ENCODE data around the gene RSRC1.
"Not testable (repeated sequence)": the region's sequence is repeated elsewhere in the genome, so short reads cannot be mapped to it uniquely, and the experiment has no call there.

The RSRC1 gene

DNA sequence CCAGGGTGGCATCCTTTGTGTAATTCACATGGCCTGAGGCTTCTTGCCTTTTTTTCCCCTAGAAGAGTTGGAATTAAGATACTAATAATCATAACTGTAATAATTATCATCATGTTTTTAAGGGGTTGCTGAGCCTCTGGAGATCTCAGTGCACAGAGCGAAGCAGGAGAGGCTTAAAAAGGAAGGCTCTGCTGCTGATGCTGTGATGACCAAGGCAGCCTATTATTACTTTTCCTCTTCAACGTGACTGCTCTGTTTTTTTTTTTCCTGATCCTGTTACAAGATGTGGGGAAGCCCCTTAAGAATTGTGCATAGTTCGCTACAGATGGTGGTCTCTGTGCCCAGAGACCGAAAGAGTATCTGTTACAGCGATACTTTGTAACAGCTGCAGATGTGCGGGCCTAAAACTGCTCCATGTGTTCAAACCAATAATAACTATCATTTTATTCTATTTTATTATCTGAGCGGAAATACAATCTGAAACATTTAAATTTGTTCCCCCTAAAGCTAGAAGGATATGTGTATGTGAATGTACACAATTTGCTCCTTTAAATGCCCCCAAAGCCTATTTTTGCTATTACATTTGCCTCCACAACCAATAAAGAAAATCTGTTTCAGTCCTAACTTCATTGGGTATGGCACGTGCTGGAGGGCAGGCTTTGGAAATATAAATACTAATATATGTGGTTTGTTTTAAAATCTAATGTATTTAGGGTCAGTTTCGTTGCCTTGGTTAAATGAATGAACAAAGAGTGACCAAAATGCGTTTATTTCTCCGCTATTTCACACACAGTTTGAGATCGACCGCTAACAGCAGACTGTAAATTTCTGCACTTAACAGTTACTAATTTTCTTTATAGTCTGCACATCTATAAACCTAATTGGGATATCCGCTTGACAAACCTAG is 8.3 kb upstream of the RSRC1 start:
- no peak for DNase-seq (ENCODE audit: low read depth)

DNA sequence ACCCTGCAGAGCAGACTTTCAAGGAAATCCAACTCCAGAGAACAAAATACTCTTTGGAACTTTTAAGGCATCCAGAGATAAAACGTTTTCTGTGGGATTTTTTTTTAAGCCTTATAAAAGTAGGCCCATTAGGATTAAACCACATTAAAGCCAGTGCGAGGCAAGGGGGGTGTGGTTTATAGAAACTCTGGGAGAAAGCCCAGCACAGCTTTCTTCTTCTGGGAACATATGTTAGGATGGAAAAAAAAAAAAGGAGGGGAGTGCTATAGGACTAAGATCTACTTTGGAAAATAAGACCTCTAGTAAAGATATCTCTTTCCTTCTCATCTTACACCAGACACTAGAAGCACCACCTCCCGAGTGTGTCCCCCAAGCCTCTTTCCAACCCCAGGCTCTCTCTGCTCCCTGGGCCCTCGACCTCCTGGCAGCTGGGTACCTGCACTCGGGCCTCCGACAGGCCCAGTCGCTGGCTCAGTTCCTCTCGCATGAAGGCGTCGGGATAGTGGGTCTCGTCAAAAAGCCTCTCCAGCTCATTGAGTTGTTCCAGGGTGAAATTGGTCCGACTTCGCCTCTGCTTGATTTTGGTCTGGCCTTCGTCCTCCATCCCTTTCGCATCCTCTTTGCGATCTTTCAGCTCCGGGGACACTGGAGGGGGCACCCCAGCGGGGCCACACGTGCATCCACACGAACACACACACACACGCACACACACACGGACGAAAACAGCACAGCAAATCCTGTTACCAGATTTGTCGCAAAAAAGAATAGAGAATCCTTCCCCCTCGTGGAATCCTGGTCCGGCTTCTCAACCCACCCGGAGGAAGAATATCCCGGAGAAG is 7.4 kb upstream of the RSRC1 start:
- no peak for DNase-seq (ENCODE audit: low read depth)

- no peak for DNase-seq (ENCODE audit: low read depth)
Observed at GRCh38 chr3:158103081-158103886, 6.6 kb upstream of the RSRC1 start.

- DNase-seq (ENCODE audit: low read depth) = no peak
Observed at GRCh38 chr3:158103887-158104327, 6.0 kb upstream of the RSRC1 start.

DNA sequence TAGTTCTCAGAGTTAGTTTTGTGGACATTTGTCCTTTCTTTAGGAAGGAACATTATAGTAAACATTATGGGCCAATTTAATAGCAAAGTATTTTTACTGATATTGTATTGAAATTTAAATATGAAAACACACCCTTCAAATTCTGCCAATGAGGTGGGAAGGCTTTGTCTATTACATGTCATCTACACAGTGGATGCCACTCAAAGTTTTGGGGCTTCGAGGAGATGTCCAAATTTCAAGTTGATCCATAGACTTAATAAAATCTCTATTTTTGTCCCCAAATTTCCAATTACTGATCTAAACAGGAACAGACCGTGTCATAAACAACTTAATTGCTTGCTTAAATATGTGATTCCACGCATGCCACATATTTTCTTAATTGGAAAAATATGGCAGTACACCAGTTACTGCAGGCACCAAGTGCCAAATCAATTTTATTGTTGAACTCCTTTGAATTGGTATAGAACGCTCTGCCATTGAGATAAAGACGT is 5.4 kb upstream of the RSRC1 start:
- DNase-seq (ENCODE audit: low read depth) = no peak

GRCh38 chr3:158105119-158105709 is 4.7 kb upstream of the RSRC1 start:
- no peak for DNase-seq (ENCODE audit: low read depth)

DNA sequence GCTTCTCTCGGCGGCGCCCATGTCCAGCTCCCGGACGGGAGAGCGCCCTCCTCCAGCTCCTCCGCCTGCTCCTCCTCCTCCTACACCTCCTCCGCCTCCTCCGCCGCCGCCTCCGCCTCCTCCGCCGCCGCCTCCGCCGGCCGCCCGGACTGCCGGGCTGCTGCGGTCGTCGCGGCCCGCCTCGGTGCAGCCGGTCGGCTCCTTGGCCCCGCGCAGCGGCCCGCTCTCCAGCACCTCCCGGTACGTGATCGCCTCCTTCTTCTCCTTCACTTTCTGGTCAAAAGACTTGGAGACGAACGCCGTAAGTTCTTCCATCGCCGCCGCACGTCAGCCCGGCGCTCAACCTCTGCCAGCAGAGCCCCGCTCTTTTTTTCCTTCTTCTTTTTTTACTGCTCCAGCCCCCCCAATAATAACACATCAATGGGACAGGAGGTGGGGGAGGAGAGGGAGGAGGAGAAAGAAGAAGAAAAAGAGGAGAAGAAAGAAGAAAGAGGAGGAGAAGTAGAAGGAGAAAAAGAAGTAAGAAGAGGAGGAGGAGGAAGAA is 4.1 kb upstream of the RSRC1 start:
- no peak for DNase-seq (ENCODE audit: low read depth)

DNA sequence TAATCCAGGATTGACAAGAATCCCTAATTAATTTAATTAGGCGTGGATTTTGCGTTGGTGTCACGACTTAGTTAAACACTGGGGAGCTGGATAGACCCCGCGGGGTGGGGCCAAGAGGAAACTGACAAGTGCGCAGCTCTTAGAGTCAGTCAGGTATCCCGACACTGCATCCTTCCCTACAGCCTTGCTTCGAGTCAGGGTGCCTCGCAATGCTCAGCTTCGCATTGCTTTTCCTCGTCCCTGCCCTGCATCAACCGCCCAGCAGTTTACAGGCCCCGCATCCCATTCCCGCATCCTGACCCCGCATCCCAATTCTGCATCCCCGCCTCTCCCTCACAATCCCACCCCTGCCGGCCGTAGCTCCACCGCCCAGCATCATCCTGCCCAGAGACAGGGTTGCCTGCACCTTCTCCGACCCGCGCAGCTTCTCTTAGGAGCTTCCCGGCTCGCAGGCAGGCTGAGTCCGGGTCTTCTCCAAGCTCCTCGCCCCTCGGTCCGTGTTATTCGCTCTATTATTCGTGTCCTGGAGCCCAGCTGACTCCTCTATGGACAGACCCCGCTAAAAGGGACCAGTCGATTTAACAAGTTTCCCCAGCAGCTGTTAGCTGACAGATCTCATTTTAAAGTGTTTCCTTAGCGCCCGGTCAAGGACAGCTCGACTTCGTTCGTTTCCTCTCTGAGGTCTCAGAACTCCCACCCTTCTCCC is 3.0 kb upstream of the RSRC1 start:
- no peak for DNase-seq (ENCODE audit: low read depth)

DNA sequence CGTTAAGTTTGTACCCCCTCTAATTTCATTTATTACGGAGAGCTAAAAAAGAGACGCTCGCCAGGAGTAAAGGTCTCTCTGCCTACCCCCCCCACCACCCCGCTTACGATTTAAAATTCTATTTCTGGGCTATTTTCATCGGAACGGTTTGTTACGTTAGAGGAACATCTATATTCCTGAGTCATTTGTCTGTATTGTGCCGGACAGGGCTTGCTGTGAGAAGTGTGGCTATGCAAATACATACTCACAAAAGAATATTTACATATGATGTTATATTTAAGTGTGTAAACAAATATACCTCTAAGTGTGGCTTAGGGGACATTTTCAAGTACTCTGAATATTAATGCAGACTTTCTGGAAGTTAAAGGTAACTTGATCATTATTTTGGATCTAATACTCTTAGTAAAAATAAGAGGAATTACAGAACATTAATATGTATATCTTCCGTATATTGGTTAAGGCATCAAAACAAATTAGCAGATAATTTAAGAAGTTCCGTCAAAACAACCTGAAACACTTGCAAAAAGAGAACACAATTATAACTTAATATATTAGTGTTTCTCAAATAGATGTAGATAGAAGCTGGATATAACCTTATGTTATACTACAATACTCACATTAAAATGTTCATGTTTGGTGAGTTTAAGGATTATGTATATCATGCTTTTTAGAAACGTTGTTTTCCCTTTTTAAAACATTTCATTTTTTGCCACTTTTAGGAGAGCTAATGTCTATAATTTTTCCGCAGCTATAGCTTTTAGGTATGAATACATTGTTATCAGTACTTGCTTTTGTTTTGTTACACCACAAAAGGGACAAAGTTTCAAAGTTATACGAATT is 2.1 kb upstream of the RSRC1 start:
- no peak for DNase-seq (ENCODE audit: low read depth)

DNA sequence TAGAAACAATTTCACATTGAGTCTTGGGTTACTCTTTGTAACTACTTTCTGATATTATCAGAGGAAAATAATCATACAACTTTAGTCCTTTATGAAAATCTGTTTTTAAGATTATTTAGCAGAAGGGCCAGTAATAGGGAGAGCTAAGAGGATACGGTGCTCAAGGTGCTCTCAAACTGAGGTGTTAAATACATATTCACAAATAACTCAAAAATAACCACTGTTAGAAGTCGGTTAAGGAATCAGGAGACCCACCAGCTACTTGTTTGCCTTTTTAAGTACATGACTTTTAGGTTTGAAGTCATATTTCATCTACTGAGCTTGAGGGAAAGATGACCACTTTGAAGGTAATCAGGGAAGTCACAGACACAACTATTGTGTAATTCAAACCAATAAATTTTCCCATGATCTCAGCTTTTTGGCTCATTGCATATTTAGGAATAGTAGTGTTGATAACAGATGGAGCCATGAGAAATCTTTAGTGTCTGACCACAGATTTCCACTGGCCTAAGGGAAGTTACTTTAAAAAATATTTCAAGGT is 1.4 kb upstream of the RSRC1 start:
- no peak for DNase-seq (ENCODE audit: low read depth)

GRCh38 chr3:158109295-158109803 is 540 bp upstream of the RSRC1 start:
- no peak for DNase-seq (ENCODE audit: low read depth)

- no peak for DNase-seq (ENCODE audit: low read depth)
Observed at GRCh38 chr3:158110658-158111018, 749 bp downstream of the RSRC1 start.

DNA sequence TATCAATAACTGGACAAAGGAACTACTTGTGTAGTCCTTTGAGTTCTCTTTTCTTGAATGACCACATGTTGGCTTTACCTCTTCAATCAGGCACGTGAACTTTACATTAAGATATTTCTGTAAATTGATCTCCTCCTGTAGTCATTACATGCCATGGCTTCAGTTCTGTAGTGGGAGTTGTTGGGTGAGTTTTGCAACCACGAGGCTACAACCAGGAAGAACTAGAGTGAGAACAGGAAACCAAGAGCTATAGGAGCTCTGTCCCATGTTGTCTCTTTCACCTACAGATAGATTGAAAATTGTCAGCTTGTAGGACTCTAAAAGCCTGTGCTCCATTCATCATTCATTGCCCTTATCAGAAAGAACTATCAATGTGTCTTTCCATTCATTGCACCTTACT is 2.0 kb downstream of the RSRC1 start:
- DNase-seq (ENCODE audit: low read depth) = no peak

DNA sequence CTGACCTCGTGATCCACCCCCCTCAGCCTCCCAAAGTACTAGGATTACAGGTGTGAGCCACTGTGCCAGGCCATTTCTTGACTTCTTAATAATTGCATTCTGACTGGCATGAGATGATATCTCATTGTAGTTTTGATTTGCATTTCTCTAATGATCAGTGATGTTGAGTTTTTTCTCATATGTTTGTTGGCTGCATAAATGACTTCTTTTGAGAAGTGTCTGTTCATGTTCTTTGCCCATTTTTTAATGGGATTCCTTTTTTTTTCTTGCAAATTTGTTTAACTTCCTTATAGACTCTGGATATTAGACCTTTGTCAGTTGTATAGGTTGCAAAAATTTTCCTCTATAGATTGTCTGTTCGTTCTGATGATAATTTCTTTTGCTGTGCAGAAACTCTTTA is 3.7 kb downstream of the RSRC1 start:
- not testable (repeated sequence) for DNase-seq (ENCODE audit: low read depth)

DNA sequence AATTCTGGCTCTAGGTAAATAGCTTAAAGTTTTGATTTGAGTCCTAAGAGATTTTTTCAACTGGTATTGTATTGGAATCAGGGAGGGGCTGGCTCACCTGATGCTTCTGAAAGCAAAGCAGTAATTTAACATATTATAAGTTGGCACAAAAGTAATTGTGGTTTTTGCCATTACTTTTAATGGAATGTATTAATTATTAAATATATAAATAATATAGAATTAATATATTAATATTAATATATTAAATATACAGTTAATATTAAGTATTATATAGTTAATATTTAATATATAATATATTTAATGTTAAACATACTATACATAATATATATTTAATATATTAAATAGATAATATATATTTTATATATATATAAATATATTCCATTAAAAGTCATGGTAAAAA is 10.4 kb downstream of the RSRC1 start:
- DNase-seq (ENCODE audit: low read depth) = no peak

DNA sequence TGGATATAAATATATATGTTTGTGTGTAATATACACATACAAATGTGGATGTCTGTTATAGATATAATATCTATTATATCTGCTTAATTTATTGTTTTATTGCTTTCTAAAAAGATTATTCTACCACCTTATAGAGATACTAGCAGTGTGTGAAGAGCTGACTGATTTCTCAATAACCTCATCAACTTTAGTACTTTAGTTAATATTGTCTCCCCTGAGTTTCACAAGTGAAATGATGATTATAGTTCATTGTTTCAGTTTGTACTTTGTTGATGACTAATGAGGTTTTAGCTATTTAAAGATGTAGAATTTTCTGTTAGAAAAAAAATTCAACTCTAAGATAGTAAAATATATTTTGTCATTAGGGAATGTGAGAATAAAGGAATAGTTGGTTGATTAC is 11.4 kb downstream of the RSRC1 start:
- no peak for DNase-seq (ENCODE audit: low read depth)

DNA sequence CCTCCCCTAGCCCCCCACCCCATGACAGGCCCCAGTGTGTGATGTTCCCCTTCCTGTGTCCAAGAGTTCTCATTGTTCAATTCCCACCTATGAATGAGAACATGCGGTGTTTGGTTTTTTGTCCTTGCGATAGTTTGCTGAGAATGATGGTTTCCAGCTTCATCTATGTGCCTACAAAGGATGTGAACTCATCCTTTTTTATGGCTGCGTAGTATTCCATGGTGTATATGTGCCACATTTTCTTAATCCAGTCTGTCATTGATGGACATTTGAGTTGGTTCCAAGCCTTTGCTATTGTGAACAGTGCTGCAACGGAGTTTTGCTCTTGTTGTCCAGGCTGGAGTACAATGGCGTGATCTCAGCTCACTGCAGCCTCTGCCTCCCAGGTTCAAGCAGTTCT is 12.8 kb downstream of the RSRC1 start:
- not testable (repeated sequence) for DNase-seq (ENCODE audit: low read depth)

- no peak for DNase-seq (ENCODE audit: low read depth)
Observed at GRCh38 chr3:158127250-158128219, 17.6 kb downstream of the RSRC1 start.
